SK-N-SH (cell line): ENCODE data around the gene SLC12A9.

Source experiments
- EZH2phosphoT487 ChIP-seq: fragments of 200-600 bp; sonication (generic); IDR thresholded peaks from 2 replicates; pipeline ENCODE4 v1.6.1; 2017; ENCODE audit warnings: low read depth, mixed run types, mild to moderate bottlenecking, antibody characterized with exemption, moderate library complexity, borderline replicate concordance
- JUND ChIP-seq: IDR thresholded peaks from 2 replicates; pipeline ENCODE4 v1.4.0; 2012
- MXI1 ChIP-seq: IDR thresholded peaks from 2 replicates; pipeline ENCODE4 v1.6.1; 2012; ENCODE audit warnings: mild to moderate bottlenecking, low read depth, low read length, improper control_type of control experiment
- RAD21 ChIP-seq: IDR thresholded peaks from 2 replicates; pipeline ENCODE4 v1.6.1; 2012; ENCODE audit warnings: mild to moderate bottlenecking, low read length
- SIN3A ChIP-seq: IDR thresholded peaks from 2 replicates; pipeline ENCODE4 v1.6.1; 2012; ENCODE audit warnings: low read depth, mild to moderate bottlenecking, low read length, moderate library complexity, borderline replicate concordance
- SMC3 ChIP-seq: IDR thresholded peaks from 2 replicates; pipeline ENCODE4 v1.6.1; 2012; ENCODE audit warnings: low read depth, low read length, improper control_type of control experiment
- TF ChIP-seq, protein P1 (sequence below): fragments of 200-600 bp; sonication (generic); IDR thresholded peaks from 2 replicates; pipeline ENCODE4 v1.6.1; 2017; ENCODE audit warnings: antibody characterized with exemption, mild to moderate bottlenecking, moderate library complexity
- TF ChIP-seq, protein P2 (sequence below): IDR thresholded peaks from 2 replicates; pipeline ENCODE4 v1.4.0; 2012; ENCODE audit warnings: low read depth

GRCh38 chr7:100895701-100895955 is 43.1 kb downstream of the SLC12A9 start, which contains the start of gene ACHE:
- TF ChIP-seq EZH2phosphoT487 (no peak; the same call in 1 of the 2 replicates), JUND (no peak), SIN3A (no peak), RAD21 (no peak), SMC3 (no peak), MXI1 (no peak)
- TF ChIP-seq, protein P1, sequence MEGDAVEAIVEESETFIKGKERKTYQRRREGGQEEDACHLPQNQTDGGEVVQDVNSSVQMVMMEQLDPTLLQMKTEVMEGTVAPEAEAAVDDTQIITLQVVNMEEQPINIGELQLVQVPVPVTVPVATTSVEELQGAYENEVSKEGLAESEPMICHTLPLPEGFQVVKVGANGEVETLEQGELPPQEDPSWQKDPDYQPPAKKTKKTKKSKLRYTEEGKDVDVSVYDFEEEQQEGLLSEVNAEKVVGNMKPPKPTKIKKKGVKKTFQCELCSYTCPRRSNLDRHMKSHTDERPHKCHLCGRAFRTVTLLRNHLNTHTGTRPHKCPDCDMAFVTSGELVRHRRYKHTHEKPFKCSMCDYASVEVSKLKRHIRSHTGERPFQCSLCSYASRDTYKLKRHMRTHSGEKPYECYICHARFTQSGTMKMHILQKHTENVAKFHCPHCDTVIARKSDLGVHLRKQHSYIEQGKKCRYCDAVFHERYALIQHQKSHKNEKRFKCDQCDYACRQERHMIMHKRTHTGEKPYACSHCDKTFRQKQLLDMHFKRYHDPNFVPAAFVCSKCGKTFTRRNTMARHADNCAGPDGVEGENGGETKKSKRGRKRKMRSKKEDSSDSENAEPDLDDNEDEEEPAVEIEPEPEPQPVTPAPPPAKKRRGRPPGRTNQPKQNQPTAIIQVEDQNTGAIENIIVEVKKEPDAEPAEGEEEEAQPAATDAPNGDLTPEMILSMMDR = no peak
- TF ChIP-seq, protein P2, sequence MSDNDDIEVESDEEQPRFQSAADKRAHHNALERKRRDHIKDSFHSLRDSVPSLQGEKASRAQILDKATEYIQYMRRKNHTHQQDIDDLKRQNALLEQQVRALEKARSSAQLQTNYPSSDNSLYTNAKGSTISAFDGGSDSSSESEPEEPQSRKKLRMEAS = no peak
